Measurements from ENCODE around the gene DMD.

DNA sequence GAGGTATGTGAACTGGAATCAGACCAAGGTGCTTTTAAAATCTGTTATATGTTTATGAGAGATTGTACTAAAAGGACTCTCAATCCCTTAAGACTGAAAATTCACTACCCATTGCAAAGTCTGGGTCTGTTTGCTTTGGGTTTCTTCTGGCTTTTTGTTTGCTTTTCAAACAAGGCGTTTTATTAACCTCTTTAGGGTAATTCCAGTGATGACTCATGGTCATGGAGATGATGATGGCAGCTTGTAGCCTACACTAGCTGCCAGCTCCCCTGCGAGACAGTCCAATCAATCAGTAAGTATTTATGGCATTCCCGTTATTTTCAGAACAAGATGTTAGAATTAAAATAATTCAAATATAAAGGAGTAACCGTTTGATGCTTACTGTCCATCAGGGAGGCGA, 1495.7 kb downstream of the DMD start:
- TF ChIP-seq FOXP2 (optimal IDR thresholded peaks at IDR 0.05; ENCODE audit: control extremely low read depth, extremely low read length, insufficient read depth) (no peak), EZH2 (IDR thresholded peaks at IDR 0.05) (no peak), POLR2AphosphoS5 (IDR thresholded peaks at IDR 0.05; ENCODE audit: borderline replicate concordance, low read depth, low read length) (no peak)
